Measurements from ENCODE around the gene LEP.

LEP gene

DNA sequence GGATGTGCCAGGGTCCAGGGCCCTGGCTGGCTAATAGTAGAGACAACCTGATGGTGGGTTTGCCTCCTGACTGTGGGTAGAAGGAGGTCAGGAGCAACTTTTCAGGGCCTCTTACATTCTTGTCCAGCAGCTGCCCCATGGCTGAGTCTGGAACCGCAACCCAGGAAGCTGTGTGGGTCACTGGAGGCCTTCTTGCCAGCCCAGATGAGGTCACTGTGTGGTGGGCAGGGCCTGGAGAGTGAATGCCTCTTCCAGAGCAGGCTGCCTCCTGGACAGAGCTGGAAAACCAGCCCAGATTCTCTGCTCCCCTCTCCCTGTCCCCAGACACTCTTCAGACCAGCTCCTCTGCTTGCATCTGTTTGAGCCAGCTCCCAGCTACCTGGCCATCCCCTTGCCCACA is 43.5 kb upstream of the LEP start:
- H3K79me2 ChIP-seq (ENCODE audit: control insufficient read depth, low read length) = no peaks in the 10 kb centered on the region
- no peak overlapping the region for H3K4me3 ChIP-seq (ENCODE audit: low read length)
- no peaks in the 10 kb centered on the region for H3K4me1 ChIP-seq (ENCODE audit: control insufficient read depth, low read length)
- no peak overlapping the region for H3K4me2 ChIP-seq (ENCODE audit: low read length)
- no peaks in the 10 kb centered on the region for H3K9me2 ChIP-seq (replicated peaks; ENCODE audit: control insufficient read depth, low read length)
- H3K27ac ChIP-seq (ENCODE audit: low read depth, low read length) = no peak overlapping the region
- no peak for TF ChIP-seq EZH2phosphoT487 (IDR thresholded peaks at IDR 0.05; ENCODE audit: borderline replicate concordance, low read length)
- TF ChIP-seq, protein P1, sequence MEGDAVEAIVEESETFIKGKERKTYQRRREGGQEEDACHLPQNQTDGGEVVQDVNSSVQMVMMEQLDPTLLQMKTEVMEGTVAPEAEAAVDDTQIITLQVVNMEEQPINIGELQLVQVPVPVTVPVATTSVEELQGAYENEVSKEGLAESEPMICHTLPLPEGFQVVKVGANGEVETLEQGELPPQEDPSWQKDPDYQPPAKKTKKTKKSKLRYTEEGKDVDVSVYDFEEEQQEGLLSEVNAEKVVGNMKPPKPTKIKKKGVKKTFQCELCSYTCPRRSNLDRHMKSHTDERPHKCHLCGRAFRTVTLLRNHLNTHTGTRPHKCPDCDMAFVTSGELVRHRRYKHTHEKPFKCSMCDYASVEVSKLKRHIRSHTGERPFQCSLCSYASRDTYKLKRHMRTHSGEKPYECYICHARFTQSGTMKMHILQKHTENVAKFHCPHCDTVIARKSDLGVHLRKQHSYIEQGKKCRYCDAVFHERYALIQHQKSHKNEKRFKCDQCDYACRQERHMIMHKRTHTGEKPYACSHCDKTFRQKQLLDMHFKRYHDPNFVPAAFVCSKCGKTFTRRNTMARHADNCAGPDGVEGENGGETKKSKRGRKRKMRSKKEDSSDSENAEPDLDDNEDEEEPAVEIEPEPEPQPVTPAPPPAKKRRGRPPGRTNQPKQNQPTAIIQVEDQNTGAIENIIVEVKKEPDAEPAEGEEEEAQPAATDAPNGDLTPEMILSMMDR (IDR thresholded peaks at IDR 0.05; ENCODE audit: low read depth, low read length, poor library complexity, severe bottlenecking) = no peak
- H4K20me1 ChIP-seq (ENCODE audit: control insufficient read depth, insufficient read depth, low read depth, low read length) = no peaks in the 10 kb centered on the region
- H3K36me3 ChIP-seq (ENCODE audit: control insufficient read depth, low read length) = no peaks in the 10 kb centered on the region
- peaks cover 35% of the 10 kb centered on the region for H3K9me3 ChIP-seq (ENCODE audit: control insufficient read depth, insufficient read depth, low read length)
- no peaks in the 10 kb centered on the region for H3F3A ChIP-seq (ENCODE audit: control insufficient read depth, insufficient read depth)
- H3K27me3 ChIP-seq (ENCODE audit: control insufficient read depth, low read length) = 0 out of 2 replicates have a peak, but pooled peaks cover 4% of the 10 kb centered on the region

DNA sequence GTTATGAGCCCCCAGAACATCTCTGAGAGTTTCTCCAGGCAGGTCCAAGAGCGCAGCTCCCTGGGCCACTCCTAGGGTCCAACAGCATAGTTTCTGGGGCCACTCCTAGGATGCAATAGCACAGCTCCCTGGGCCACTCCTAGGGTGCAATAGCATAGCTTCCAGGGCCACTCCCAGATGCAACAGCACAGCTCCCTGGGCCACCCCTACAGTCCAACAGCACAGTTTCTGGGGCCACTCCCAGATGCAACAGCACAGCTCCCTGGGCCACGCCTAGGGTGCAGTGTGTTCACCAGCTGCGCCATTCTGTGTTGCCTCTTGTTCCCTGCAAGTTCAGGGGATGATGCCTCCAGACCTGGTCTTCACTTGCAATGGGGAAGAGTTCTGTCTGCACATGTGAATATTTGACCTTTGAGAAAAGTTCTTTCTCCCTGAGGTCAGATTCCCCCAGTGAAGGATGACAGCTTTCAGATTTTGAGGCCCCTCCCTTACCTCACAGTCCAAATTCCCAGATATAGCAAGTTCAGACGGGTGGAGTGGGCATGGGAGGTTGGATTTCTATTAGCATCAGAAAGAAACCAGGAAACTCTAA is 43.0 kb upstream of the LEP start:
- no peak overlapping the region for H3K4me2 ChIP-seq (ENCODE audit: low read length)
- H3K4me1 ChIP-seq (ENCODE audit: control insufficient read depth, low read length) = no peaks in the 10 kb centered on the region
- no peaks in the 10 kb centered on the region for H4K20me1 ChIP-seq (ENCODE audit: control insufficient read depth, insufficient read depth, low read depth, low read length)
- no peaks in the 10 kb centered on the region for H3K79me2 ChIP-seq (ENCODE audit: control insufficient read depth, low read length)
- H3K4me3 ChIP-seq (ENCODE audit: low read length) = no peak overlapping the region
- no peak overlapping the region for H3K27ac ChIP-seq (ENCODE audit: low read depth, low read length)
- H3K9me3 ChIP-seq (ENCODE audit: control insufficient read depth, insufficient read depth, low read length) = peaks cover 35% of the 10 kb centered on the region
- no peaks in the 10 kb centered on the region for H3K36me3 ChIP-seq (ENCODE audit: control insufficient read depth, low read length)
- H3K27me3 ChIP-seq (ENCODE audit: control insufficient read depth, low read length) = 0 out of 2 replicates have a peak, but pooled peaks cover 4% of the 10 kb centered on the region
- no peaks in the 10 kb centered on the region for H3F3A ChIP-seq (ENCODE audit: control insufficient read depth, insufficient read depth)
- H3K9me2 ChIP-seq (replicated peaks; ENCODE audit: control insufficient read depth, low read length) = no peaks in the 10 kb centered on the region
- TF ChIP-seq EZH2phosphoT487 (IDR thresholded peaks at IDR 0.05; ENCODE audit: borderline replicate concordance, low read length) = no peak
- TF ChIP-seq, protein P1 (IDR thresholded peaks at IDR 0.05; ENCODE audit: low read depth, low read length, poor library complexity, severe bottlenecking) = no peak

DNA sequence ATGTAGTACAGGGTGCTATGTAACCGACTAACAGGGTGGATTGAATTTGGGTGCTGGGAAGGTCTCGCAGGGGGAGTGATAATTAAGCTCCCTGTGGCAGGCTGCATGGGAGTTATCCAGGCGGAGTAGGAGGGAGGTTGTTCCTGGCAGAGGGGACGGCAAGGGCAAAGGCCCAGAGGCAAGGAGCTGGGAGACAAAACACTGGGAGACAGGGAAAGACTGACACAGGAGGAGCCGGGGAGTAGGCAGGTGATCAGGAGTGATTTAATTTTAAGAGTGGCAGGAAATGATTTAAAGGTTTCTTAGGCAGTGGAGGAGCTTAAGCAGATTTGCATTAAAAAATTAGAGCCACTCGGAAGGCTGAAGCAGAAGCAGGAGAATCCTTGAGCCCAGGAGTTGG is 40.7 kb upstream of the LEP start:
- H3K27ac ChIP-seq (ENCODE audit: low read depth, low read length) = no peak overlapping the region
- H3K9me3 ChIP-seq (ENCODE audit: control insufficient read depth, insufficient read depth, low read length) = peaks cover 14% of the 10 kb centered on the region
- no peaks in the 10 kb centered on the region for H3K79me2 ChIP-seq (ENCODE audit: control insufficient read depth, low read length)
- H3K27me3 ChIP-seq (ENCODE audit: control insufficient read depth, low read length) = 0 out of 2 replicates have a peak, but pooled peaks cover 4% of the 10 kb centered on the region
- H3K4me2 ChIP-seq (ENCODE audit: low read length) = no peak overlapping the region
- no peaks in the 10 kb centered on the region for H3K9me2 ChIP-seq (replicated peaks; ENCODE audit: control insufficient read depth, low read length)
- H3K4me1 ChIP-seq (ENCODE audit: control insufficient read depth, low read length) = no peaks in the 10 kb centered on the region
- TF ChIP-seq, protein P1 (IDR thresholded peaks at IDR 0.05; ENCODE audit: low read depth, low read length, poor library complexity, severe bottlenecking) = no peak
- TF ChIP-seq EZH2phosphoT487 (IDR thresholded peaks at IDR 0.05; ENCODE audit: borderline replicate concordance, low read length) = no peak
- no peak overlapping the region for H3K4me3 ChIP-seq (ENCODE audit: low read length)
- no peaks in the 10 kb centered on the region for H4K20me1 ChIP-seq (ENCODE audit: control insufficient read depth, insufficient read depth, low read depth, low read length)
- no peaks in the 10 kb centered on the region for H3K36me3 ChIP-seq (ENCODE audit: control insufficient read depth, low read length)
- H3F3A ChIP-seq (ENCODE audit: control insufficient read depth, insufficient read depth) = no peaks in the 10 kb centered on the region

All from DOHH2 (cell line).